Neural progenitor cell (in vitro differentiated cells): ENCODE measurements around the gene CHCHD6.

Experiments used
- EZH2phosphoT487 ChIP-seq: fragments of 200-600 bp; sonication (generic); IDR thresholded peaks from 2 replicates; pipeline ENCODE4 v1.6.1; 2017; ENCODE audit warnings: antibody characterized with exemption
- TF ChIP-seq, protein P1 (sequence below): fragments of 200-600 bp; sonication (generic); IDR thresholded peaks from 2 replicates; pipeline ENCODE4 v1.5.1; 2017; ENCODE audit warnings: antibody characterized with exemption, mild to moderate bottlenecking

DNA sequence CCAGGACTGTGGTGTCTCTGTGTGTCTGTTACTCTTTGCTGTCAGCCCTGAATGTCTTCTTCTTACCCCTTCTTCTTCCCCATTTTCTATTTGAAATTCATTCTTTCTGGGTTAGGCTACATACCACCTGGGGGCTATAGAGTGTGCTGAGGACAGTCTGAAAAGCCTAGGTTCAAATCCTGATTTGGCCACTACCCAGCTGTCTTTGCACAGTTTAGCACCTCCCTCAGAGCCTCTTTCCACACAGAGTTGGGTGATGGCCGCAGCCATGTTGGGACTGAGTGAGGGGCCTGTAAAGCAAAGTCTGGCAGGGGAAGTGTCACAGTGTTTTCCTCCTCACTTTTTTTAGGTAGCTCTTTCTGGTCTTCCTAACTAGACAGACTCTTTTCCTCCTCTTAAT lies 113.7 kb downstream of the CHCHD6 start:
- TF ChIP-seq, protein P1, sequence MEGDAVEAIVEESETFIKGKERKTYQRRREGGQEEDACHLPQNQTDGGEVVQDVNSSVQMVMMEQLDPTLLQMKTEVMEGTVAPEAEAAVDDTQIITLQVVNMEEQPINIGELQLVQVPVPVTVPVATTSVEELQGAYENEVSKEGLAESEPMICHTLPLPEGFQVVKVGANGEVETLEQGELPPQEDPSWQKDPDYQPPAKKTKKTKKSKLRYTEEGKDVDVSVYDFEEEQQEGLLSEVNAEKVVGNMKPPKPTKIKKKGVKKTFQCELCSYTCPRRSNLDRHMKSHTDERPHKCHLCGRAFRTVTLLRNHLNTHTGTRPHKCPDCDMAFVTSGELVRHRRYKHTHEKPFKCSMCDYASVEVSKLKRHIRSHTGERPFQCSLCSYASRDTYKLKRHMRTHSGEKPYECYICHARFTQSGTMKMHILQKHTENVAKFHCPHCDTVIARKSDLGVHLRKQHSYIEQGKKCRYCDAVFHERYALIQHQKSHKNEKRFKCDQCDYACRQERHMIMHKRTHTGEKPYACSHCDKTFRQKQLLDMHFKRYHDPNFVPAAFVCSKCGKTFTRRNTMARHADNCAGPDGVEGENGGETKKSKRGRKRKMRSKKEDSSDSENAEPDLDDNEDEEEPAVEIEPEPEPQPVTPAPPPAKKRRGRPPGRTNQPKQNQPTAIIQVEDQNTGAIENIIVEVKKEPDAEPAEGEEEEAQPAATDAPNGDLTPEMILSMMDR = no peak
- no peak for TF ChIP-seq EZH2phosphoT487
